Dedifferentiated amniotic fluid mesenchymal stem cell (primary cell): ENCODE data around the gene PEX5L.
A peak's percentile ranks its signal among the peaks of the same experiment; 100 is the strongest.

Experiments
- DNase-seq: peaks from one replicate; pipeline ENCODE4 v3.0.0-alpha.2; 2016; ENCODE audit errors: extremely low spot score

Gene PEX5L

GRCh38 chr3:179775416-179776122, 261.2 kb downstream of the PEX5L start:
- DNase-seq: no peak

GRCh38 chr3:179772297-179772696, 264.4 kb downstream of the PEX5L start:
- DNase-seq: no peak

- no peak for DNase-seq
These were observed 264.9 kb downstream of the PEX5L start for GRCh38 chr3:179771797-179772196.

DNA sequence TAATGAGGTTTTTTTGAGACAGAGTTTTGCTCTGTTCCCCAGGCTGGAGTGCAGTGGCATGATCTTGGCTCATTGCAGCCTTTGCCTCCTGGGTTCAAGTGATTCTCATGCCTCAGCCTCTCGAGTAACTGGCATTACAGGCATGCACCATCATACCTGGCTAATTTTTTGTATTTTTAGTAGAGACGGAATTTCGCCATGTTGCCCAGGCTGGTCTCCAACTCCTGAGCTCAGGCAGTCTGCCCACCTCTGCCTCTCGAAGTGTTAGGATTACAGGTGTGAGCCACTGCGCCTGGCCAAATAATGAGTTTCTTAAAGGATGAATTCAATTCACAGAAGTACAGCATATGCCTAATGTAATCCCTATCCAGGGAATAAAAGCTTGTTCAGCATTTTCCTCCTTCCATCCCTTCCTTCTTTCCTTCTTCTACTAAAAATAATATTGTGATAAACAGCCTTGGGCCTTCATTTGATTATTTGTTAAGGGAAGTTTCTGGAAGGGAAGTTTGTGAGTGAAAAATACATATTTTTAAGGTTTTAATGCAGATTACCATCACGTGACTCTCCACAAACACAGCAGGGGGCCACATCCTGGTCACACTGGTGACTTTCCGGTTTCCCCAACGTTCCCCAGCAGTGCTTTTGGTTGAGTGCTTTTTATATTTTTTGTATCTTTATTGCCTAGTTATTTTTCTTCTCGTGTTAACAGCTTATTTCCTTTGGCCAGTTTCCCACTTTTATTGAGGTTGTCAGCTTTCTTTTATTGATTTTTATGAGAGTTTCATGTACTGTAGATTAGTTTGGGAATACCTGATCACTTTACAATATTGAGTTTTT, 267.1 kb downstream of the PEX5L start:
- no peak for DNase-seq

DNA sequence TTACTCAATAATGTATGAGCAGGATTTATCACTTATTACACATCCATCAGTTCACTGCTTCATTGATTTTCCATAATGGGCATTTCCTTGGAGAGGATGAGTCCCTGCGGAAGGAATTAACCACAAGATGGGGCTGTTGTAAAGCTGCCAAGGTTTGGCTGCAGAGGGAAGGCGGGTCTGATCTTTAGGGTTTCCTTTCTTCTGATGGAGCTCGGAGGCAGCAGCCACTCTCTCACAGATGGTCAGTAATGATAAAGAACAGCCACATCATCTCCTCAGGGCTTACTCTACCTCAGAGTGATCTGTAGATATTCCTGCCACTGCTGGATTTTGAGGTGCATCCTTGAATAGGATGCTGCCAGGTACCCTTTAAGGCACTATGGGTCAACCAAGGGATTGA, 268.7 kb downstream of the PEX5L start:
- DNase-seq: peak; percentile 58

- DNase-seq: no peak
These were observed 270.2 kb downstream of the PEX5L start for GRCh38 chr3:179766416-179767133.

GRCh38 chr3:179765396-179765795, 271.3 kb downstream of the PEX5L start:
- no peak for DNase-seq

GRCh38 chr3:179760944-179761343, 275.8 kb downstream of the PEX5L start:
- DNase-seq: no peak

DNA sequence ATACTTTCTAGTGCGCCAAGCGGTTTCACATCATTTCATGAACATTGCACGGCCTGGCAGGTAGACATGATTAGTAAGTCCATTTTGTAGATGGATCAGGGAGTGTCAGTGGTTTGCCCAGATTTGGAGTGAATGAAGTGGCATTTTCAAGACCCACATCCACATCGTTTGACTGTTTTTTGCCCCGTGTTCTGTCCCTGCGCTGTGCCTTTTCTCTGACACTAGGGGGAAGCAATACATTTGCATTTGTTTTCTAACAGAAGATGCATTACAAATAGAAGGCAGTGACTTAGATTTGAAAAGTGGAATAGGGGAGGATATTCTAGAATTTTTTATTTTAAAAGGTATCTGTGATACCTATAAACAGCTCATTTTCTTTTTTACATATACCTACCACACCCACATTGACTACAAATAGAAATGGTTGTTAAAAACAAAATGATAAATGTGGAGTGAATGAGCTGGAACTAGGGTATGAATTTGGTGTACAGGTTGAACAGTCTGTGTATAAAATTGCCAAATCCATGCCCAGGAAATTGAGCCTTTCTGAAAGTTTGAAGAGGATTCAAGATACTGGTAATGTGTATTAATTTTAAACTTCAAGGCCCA, 285.9 kb downstream of the PEX5L start:
- no peak for DNase-seq

DNA sequence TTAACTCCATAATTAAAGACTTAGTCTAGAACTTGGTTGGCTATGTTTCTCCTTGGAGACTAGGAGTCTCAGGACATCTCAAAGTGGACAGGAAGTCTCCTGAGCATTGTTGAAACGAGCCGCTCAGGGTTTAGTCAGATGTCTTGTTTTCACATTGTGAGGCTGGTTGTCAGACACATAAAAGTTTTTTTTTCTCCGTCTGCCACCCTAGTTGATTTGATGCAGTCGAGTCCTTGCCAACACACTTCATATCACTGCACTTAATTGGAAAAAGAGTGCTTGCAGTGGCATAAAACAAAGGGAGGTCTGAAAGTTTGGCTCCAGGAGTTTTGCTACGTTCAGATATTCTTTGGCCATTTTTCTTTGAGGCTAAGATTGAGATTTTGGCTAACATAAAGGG, 291.0 kb downstream of the PEX5L start:
- DNase-seq: no peak

DNA sequence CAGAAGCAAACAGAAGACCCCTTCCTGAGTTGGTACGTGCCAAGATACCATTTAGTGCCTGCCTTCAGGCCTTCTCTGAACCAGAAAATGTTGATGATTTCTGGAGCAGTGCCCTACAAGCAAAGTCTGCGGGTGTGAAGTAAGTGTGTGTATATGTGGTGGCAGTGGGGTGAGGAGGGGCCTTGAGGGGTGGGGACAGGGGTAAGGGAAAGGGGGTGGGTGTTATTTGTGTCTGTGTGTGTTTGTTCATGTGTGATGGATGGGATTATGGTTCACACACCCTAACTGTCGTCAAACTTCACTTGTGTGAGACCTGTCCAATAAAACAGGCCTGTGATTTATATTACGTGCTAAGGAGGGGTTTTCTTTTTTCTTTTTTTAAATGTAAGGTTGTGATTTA, 291.7 kb downstream of the PEX5L start:
- no peak for DNase-seq
